Measurements from ENCODE around the gene CD47.

DNA sequence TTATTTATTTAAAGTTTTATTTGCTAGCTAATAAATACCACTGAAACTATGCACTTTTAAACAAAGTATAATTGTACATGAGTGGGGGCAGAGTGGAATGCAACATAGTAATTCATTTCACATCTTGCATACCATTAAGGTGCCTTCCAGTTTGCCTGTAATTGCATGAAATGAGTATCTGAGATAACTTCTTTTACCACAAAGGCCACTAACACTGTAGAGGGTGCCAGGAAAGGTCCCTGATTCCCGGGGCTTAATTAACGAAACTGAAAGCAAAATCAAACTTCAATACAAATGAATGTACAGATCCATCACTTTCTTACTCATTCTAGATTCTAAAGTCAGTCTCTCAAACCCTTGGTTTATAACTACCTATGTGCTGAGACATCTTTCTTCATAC lies 2.1 kb downstream of the CD47 start:
- TF ChIP-seq, protein P1, sequence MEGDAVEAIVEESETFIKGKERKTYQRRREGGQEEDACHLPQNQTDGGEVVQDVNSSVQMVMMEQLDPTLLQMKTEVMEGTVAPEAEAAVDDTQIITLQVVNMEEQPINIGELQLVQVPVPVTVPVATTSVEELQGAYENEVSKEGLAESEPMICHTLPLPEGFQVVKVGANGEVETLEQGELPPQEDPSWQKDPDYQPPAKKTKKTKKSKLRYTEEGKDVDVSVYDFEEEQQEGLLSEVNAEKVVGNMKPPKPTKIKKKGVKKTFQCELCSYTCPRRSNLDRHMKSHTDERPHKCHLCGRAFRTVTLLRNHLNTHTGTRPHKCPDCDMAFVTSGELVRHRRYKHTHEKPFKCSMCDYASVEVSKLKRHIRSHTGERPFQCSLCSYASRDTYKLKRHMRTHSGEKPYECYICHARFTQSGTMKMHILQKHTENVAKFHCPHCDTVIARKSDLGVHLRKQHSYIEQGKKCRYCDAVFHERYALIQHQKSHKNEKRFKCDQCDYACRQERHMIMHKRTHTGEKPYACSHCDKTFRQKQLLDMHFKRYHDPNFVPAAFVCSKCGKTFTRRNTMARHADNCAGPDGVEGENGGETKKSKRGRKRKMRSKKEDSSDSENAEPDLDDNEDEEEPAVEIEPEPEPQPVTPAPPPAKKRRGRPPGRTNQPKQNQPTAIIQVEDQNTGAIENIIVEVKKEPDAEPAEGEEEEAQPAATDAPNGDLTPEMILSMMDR (IDR thresholded peaks at IDR 0.05) = no peak
- TF ChIP-seq POLR2A (IDR thresholded peaks at IDR 0.05) = no peak

Data from sigmoid colon (tissue), 3 donors.